ENCODE measurements around the gene CSNK1A1.

Gene CSNK1A1

DNA sequence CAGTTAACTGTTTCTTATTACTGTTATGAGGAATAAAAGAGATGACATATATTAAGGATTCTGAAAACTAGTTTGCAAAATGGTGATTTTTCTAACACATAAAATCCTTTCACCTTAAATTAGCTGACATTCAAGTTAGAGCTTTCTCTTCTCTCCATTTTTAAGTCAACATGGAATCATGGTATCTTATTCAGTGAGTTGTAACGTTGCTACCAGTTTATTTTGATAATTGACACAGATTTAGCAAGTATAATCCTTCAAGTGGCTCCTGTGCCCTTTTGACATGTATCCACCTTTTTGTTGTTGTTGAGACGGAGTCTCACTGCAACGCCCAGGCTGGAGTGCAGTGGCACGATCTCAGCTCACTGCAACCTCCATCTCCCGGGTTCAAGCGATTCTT is 58.5 kb downstream of the CSNK1A1 start:
- TF ChIP-seq, protein P1, sequence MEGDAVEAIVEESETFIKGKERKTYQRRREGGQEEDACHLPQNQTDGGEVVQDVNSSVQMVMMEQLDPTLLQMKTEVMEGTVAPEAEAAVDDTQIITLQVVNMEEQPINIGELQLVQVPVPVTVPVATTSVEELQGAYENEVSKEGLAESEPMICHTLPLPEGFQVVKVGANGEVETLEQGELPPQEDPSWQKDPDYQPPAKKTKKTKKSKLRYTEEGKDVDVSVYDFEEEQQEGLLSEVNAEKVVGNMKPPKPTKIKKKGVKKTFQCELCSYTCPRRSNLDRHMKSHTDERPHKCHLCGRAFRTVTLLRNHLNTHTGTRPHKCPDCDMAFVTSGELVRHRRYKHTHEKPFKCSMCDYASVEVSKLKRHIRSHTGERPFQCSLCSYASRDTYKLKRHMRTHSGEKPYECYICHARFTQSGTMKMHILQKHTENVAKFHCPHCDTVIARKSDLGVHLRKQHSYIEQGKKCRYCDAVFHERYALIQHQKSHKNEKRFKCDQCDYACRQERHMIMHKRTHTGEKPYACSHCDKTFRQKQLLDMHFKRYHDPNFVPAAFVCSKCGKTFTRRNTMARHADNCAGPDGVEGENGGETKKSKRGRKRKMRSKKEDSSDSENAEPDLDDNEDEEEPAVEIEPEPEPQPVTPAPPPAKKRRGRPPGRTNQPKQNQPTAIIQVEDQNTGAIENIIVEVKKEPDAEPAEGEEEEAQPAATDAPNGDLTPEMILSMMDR (IDR thresholded peaks at IDR 0.05; ENCODE audit: low read depth, low read length): no peak
- H3K4me3 ChIP-seq (ENCODE audit: low read depth, low read length): no peak overlapping the region

DNA sequence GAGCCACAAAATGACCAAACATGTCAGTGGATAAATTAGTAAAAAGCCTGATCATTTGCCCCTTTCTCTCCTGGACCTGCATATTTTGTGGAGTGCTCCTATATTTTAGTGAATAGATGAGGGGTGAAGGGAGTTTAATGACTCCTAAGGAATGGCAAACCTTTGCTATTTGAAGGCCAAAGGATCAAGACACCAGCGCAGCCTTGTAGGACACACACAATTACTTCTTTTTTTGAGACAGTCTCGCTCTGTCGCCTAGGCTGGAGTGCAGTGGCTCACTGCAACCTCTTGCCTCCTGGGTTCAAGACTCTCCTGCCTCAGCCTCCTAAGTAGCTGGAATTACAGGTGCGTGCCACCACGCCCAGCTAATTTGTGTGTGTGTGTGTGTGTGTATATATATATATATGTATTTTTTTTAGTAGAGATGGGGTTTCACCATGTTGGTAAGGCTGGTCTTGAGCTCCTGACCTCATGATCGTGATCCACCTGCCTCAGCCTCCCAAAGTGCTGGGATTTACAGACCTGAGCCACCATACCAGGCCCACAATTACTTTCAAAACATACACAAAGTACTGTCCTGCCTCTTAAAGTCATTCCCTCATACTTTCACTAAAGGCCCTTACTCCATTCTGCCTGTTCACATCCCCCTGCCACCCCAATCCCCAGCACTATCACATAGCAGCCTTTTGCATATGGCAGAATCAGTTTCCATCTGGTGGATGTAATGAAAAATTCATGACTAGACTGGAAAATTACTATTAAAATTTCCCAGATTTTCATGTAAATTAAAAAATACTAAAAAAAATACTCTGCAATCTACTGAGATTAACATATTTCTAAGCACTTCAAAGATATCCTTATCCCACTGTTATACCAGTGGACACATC is 60.4 kb downstream of the CSNK1A1 start:
- no peak overlapping the region for H3K4me3 ChIP-seq (ENCODE audit: low read depth, low read length)
- TF ChIP-seq, protein P1 (IDR thresholded peaks at IDR 0.05; ENCODE audit: low read depth, low read length): no peak

DNA sequence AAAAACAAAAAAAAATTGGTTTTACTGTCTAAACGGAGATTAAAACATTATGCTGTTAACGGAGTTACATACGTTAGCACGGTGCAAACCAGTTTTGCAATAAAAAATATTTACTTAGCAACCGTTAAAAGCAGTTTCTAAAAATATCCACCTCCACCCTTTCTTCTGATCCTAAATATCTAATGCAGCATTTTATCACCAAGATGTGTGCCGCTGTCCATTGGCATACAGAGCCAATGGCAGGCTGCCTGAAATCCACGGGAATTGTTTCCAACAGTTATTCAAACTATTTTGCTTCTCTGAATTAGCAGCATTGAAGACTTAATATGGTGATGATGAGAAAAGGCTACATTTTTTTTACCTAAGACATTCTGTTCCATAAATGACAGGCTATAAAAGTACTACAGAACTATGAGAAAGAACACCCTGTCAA is 61.6 kb downstream of the CSNK1A1 start:
- H3K4me3 ChIP-seq (ENCODE audit: low read depth, low read length): no peak overlapping the region
- TF ChIP-seq, protein P1 (IDR thresholded peaks at IDR 0.05; ENCODE audit: low read depth, low read length): no peak

DNA sequence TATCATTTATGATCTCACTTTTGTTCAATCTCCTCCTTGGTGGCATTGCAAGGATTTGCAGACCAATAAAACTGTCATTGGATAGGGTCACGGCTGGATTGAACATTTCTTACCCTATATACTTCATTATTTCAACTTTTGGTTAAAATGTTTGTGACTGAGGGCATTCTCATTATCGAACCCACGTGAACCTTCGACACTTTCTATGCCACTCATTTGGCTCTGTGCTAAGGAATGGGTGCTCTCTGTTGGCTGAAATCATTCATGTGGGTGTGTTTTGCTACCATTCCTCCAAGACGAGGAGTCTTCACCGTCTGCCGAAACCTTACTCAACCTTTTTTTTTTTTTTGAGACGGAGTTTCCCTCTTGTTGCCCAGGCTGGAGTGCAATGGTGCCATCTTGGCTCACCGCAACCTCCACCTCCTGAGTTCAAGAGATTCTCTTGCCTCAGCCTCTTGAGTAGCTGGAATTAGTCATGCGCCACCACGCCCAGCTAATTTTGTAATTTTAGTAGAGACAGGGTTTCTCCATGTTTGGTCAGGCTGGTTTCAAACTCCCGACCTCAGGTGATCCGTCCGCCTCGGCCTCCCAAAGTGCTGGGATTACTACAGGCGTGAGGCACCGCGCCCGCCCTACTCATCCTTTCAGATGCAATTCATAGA is 62.5 kb downstream of the CSNK1A1 start:
- H3K4me3 ChIP-seq (ENCODE audit: low read depth, low read length): no peak overlapping the region
- TF ChIP-seq, protein P1 (IDR thresholded peaks at IDR 0.05; ENCODE audit: low read depth, low read length): no peak

DNA sequence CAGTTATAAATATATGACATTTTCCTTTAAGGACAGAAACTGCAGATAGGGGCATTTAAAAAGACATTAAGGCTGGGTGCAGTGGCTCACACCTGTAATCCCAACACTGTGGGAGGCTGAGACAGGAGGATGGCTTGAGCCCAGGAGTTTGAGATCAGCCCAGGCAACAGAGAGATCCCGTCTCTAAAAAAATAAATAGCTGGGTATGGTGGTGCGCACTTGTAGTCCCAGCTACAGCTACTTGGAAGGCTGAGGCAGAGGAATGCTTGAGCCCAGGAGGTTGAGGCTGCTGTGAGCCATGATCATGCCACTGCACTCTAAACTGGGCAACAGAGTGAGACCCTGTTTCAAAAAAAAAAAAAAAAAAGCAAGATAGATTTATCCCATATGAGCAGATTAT is 63.6 kb downstream of the CSNK1A1 start:
- TF ChIP-seq, protein P1 (IDR thresholded peaks at IDR 0.05; ENCODE audit: low read depth, low read length): no peak
- H3K4me3 ChIP-seq (ENCODE audit: low read depth, low read length): no peak overlapping the region

DNA sequence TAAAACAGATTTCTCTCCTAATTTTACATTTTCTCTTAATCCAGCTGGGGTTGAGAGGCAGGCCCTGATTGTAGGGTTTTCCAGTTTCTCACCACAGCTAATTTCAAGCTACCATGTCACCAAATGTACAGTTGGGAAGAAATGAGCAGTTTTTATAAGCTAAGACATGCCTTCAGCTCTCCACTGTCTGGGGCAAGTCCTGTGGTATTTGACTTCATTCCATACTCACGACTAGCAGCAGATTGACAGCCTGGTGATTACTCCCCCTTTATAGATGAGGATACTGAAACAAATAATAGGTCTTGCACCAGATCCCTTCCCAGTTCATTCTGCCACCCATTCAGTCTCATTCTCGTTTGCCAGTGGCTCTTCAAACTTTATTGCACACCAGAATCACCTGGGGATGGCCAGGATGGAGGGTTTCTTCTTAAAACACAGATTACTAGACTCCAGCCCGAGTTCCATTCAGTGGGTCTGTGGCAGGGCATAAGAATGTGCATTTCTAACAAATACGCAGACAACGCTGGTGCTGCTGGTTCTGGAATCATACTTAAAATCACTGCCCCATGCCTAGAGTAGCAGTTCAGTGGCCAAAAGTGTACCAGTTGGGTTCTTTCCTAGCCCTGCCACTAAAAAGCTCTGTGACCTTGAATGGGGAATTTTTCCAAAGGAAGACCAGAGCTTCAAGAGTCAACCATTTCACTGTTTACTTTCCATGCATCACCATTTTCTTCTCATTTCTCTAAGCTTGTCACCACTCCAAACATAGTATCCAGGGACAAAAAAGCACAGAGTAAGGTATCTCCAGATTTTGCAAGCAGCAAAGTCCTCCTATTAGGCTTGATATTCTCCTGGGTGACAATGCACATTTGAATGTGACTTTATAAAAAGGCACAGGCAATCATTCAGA is 64.3 kb downstream of the CSNK1A1 start:
- no peak overlapping the region for H3K4me3 ChIP-seq (ENCODE audit: low read depth, low read length)
- TF ChIP-seq, protein P1 (IDR thresholded peaks at IDR 0.05; ENCODE audit: low read depth, low read length): no peak

Measured in WI38 (cell line).